Mesenchymal stem cell (in vitro differentiated cells and primary cell): ENCODE data around the gene FILIP1L.

Experiments
- DNase-seq: peaks from one replicate; pipeline ENCODE4 v3.0.0-alpha.2; 2013
- H2AFZ ChIP-seq: one replicate; pipeline ENCODE4 v1.6.1; 2013; ENCODE audit warnings: low read depth, mild to moderate bottlenecking, control low read depth, inconsistent platforms, low read length, moderate library complexity
- H2AK5ac ChIP-seq: 2 replicates; pipeline ENCODE4 v1.6.1; 2013; ENCODE audit warnings: low read length, moderate library complexity, mild to moderate bottlenecking, inconsistent platforms; ENCODE audit not compliant: severe bottlenecking
- H2BK120ac ChIP-seq: one replicate; pipeline ENCODE4 v1.6.1; 2013; ENCODE audit warnings: low read depth, mild to moderate bottlenecking, inconsistent platforms, low read length, moderate library complexity
- H2BK12ac ChIP-seq, 2 experiments: one replicate each; pipeline ENCODE4 v1.6.1; 2013; ENCODE audit warnings: inconsistent platforms in 2 of 2, low read length in 2 of 2, mild to moderate bottlenecking in 2 of 2, moderate library complexity in 2 of 2, control low read depth in 1 of 2
- H2BK15ac ChIP-seq: one replicate; pipeline ENCODE4 v1.6.1; 2013; ENCODE audit warnings: mild to moderate bottlenecking, low read depth, inconsistent platforms; ENCODE audit not compliant: poor library complexity, severe bottlenecking
- H2BK5ac ChIP-seq: 2 replicates; pipeline ENCODE4 v1.6.1; 2013; ENCODE audit warnings: low read depth, mild to moderate bottlenecking, low read length, control low read depth, inconsistent platforms; ENCODE audit not compliant: poor library complexity, severe bottlenecking
- H3K14ac ChIP-seq, 2 experiments: one replicate each; pipeline ENCODE4 v1.6.1; 2013; ENCODE audit warnings: inconsistent platforms in 2 of 2, low read length in 2 of 2, control low read depth in 1 of 2, mild to moderate bottlenecking in 1 of 2, moderate library complexity in 1 of 2
- H3K18ac ChIP-seq, 2 experiments: one replicate each; pipeline ENCODE4 v1.6.1; 2013; ENCODE audit warnings: inconsistent platforms in 2 of 2, low read length in 2 of 2, control low read depth in 1 of 2, low read depth in 1 of 2, mild to moderate bottlenecking in 1 of 2
- H3K23ac ChIP-seq, 2 experiments: one replicate each; pipeline ENCODE4 v1.6.1; 2013; ENCODE audit warnings: inconsistent platforms in 2 of 2, low read length in 2 of 2, mild to moderate bottlenecking in 2 of 2, moderate library complexity in 2 of 2, control low read depth in 1 of 2
- H3K27ac ChIP-seq: 2 replicates; pipeline ENCODE4 v1.5.1; 2013; ENCODE audit warnings: mild to moderate bottlenecking, moderate library complexity, low read length, control low read depth, inconsistent platforms; ENCODE audit not compliant: poor library complexity, severe bottlenecking
- H3K27me3 ChIP-seq, 2 experiments: 2 replicates each; pipeline versions ENCODE4 v1.6.1 to v1.7.0; 2013; ENCODE audit warnings: low read length in 2 of 2, mild to moderate bottlenecking in 2 of 2, moderate library complexity in 2 of 2, control low read depth in 1 of 2, inconsistent platforms in 1 of 2; ENCODE audit not compliant: control insufficient read depth in 1 of 2, insufficient read depth in 1 of 2
- H3K36me3 ChIP-seq, 2 experiments: 2 replicates each; pipeline versions ENCODE4 v1.6.1 to v1.7.0; 2013; ENCODE audit warnings: low read length in 2 of 2, control low read depth in 1 of 2, inconsistent platforms in 1 of 2, low read depth in 1 of 2, mild to moderate bottlenecking in 1 of 2; ENCODE audit not compliant: insufficient read depth in 2 of 2, control insufficient read depth in 1 of 2
- H3K4ac ChIP-seq, 2 experiments: one replicate each; pipeline ENCODE4 v1.6.1; 2013; ENCODE audit warnings: inconsistent platforms in 2 of 2, low read length in 2 of 2, mild to moderate bottlenecking in 2 of 2, moderate library complexity in 2 of 2, control low read depth in 1 of 2, low read depth in 1 of 2
- H3K4me1 ChIP-seq: 2 replicates; pipeline ENCODE4 v1.6.1; 2013; ENCODE audit warnings: low read depth, low read length, control low read depth; ENCODE audit not compliant: control insufficient read depth, insufficient read depth
- H3K4me2 ChIP-seq: 2 replicates; pipeline ENCODE4 v1.6.1; 2013; ENCODE audit warnings: low read length, mild to moderate bottlenecking, inconsistent platforms; ENCODE audit not compliant: poor library complexity, severe bottlenecking
- H3K4me3 ChIP-seq, 2 experiments: 2 replicates each; pipeline versions ENCODE4 v1.5.1 to v1.7.0; 2013; ENCODE audit warnings: low read length in 2 of 2, mild to moderate bottlenecking in 2 of 2, control low read depth in 1 of 2, low read depth in 1 of 2; ENCODE audit not compliant: insufficient read depth in 1 of 2
- H3K79me1 ChIP-seq: replicated peaks from 2 replicates; pipeline ENCODE4 v1.6.1; 2013; ENCODE audit warnings: mild to moderate bottlenecking, control low read depth, low read length, inconsistent platforms; ENCODE audit not compliant: poor library complexity, severe bottlenecking
- H3K9ac ChIP-seq: 2 replicates; pipeline ENCODE4 v1.7.0; 2013; ENCODE audit warnings: mild to moderate bottlenecking, low read length, moderate library complexity
- H3K9me3 ChIP-seq: 2 replicates; pipeline ENCODE4 v1.7.0; 2013; ENCODE audit warnings: mild to moderate bottlenecking, low read length; ENCODE audit not compliant: control insufficient read depth
- H4K8ac ChIP-seq: one replicate; pipeline ENCODE4 v1.6.1; 2013; ENCODE audit warnings: inconsistent platforms, mild to moderate bottlenecking, low read length, moderate library complexity
- H4K91ac ChIP-seq: one replicate; pipeline ENCODE4 v1.6.1; 2013; ENCODE audit warnings: mild to moderate bottlenecking, low read length, inconsistent platforms
- WGBS: methylation state at CpG from one replicate; pipeline ENCODE4 v1.1.7; 2013; ENCODE audit warnings: mixed read lengths; 5-methylcytosine and 5-hydroxymethylcytosine counted together

Gene FILIP1L

GRCh38 chr3:99859825-99860224, 254.5 kb downstream of the FILIP1L start:
- Histone ChIP-seq H3K36me3 (peaks cover 16 to 81% of the 10 kb centered on the region in 2 experiments), H4K91ac (no peak overlapping the region), H3K79me1 (peaks cover 7% of the 10 kb centered on the region), H3K4me3 (no peak overlapping the region), H3K27ac (peak overlapping the region; percentile 96), H3K14ac (no peak overlapping the region), H3K9ac (peak overlapping the region; percentile 83), H2BK15ac (no peak overlapping the region), H2BK5ac (no peak overlapping the region), H3K4ac (no peak overlapping the region), H3K9me3 (no peaks in the 10 kb centered on the region), H2BK12ac (no peak overlapping the region), H2AK5ac (no peak overlapping the region), H3K4me1 (peaks cover 8% of the 10 kb centered on the region), H4K8ac (no peak overlapping the region), H3K27me3 (no peaks in the 10 kb centered on the region), H2BK120ac (no peak overlapping the region), H3K23ac (no peak overlapping the region), H3K18ac (no peak overlapping the region), H3K4me2 (no peak overlapping the region), H2AFZ (no peak overlapping the region)
- peak; percentile 94 for DNase-seq
- 0% methylated on average over 1 of the region's 1 CpG for WGBS

- no peak overlapping the region for H2BK120ac ChIP-seq
- H2AK5ac ChIP-seq: no peak overlapping the region
- no peak overlapping the region for H4K8ac ChIP-seq
- H3K9ac ChIP-seq: peak overlapping the region; percentile 83
- no peak overlapping the region for H3K14ac ChIP-seq
- no peak overlapping the region for H2BK5ac ChIP-seq
- H3K9me3 ChIP-seq: no peaks in the 10 kb centered on the region
- H4K91ac ChIP-seq: no peak overlapping the region
- no peak overlapping the region for H2BK15ac ChIP-seq
- no peaks in the 10 kb centered on the region for H3K27me3 ChIP-seq
- DNase-seq: no peak
- H3K4ac ChIP-seq: no peak overlapping the region
- WGBS: 88% methylated on average over 1 of the region's 2 CpGs
- peak overlapping the region; percentile 56 for H3K27ac ChIP-seq
- no peak overlapping the region for H3K4me3 ChIP-seq
- H2BK12ac ChIP-seq: no peak overlapping the region
- H3K36me3 ChIP-seq: peaks cover 13 to 80% of the 10 kb centered on the region in 2 experiments
- H3K23ac ChIP-seq: no peak overlapping the region
- no peak overlapping the region for H2AFZ ChIP-seq
- H3K4me2 ChIP-seq: no peak overlapping the region
- peaks cover 7% of the 10 kb centered on the region for H3K79me1 ChIP-seq
- no peak overlapping the region for H3K18ac ChIP-seq
- peaks cover 8% of the 10 kb centered on the region for H3K4me1 ChIP-seq
Observed at GRCh38 chr3:99858469-99858868, 255.8 kb downstream of the FILIP1L start.

GRCh38 chr3:99857278-99857677, 257.0 kb downstream of the FILIP1L start:
- no peak overlapping the region for H2BK15ac ChIP-seq
- H3K18ac ChIP-seq: no peak overlapping the region
- H3K79me1 ChIP-seq: peaks cover 5% of the 10 kb centered on the region
- no peak overlapping the region for H3K4me2 ChIP-seq
- peaks cover 9 to 72% of the 10 kb centered on the region in 2 experiments for H3K36me3 ChIP-seq
- H3K9ac ChIP-seq: no peak overlapping the region
- WGBS: no CpG with 5 or more reads among the region's 1 CpG
- no peak overlapping the region for H4K91ac ChIP-seq
- H3K9me3 ChIP-seq: no peaks in the 10 kb centered on the region
- no peak overlapping the region for H3K23ac ChIP-seq
- no peak overlapping the region for H3K27ac ChIP-seq
- peaks cover 6% of the 10 kb centered on the region for H3K4me1 ChIP-seq
- H2AK5ac ChIP-seq: no peak overlapping the region
- no peak overlapping the region for H2BK120ac ChIP-seq
- no peak overlapping the region for H3K4me3 ChIP-seq
- no peak overlapping the region for H2BK12ac ChIP-seq
- no peak for DNase-seq
- H2AFZ ChIP-seq: no peak overlapping the region
- H2BK5ac ChIP-seq: no peak overlapping the region
- no peak overlapping the region for H4K8ac ChIP-seq
- no peaks in the 10 kb centered on the region for H3K27me3 ChIP-seq
- no peak overlapping the region for H3K4ac ChIP-seq
- H3K14ac ChIP-seq: no peak overlapping the region

- H4K91ac ChIP-seq: no peak overlapping the region
- WGBS: no CpG with 5 or more reads among the region's 3 CpGs
- no peak overlapping the region for H3K27ac ChIP-seq
- H3K9me3 ChIP-seq: no peaks in the 10 kb centered on the region
- peaks cover 9 to 69% of the 10 kb centered on the region in 2 experiments for H3K36me3 ChIP-seq
- H2BK5ac ChIP-seq: no peak overlapping the region
- H3K4me1 ChIP-seq: peaks cover 6% of the 10 kb centered on the region
- H3K4ac ChIP-seq: no peak overlapping the region
- H3K9ac ChIP-seq: no peak overlapping the region
- H3K4me3 ChIP-seq: no peak overlapping the region
- H2BK120ac ChIP-seq: no peak overlapping the region
- no peak overlapping the region for H2AK5ac ChIP-seq
- no peak overlapping the region for H2AFZ ChIP-seq
- H3K18ac ChIP-seq: no peak overlapping the region
- H3K27me3 ChIP-seq: no peaks in the 10 kb centered on the region
- no peak overlapping the region for H2BK12ac ChIP-seq
- H2BK15ac ChIP-seq: no peak overlapping the region
- H3K14ac ChIP-seq: no peak overlapping the region
- peaks cover 5% of the 10 kb centered on the region for H3K79me1 ChIP-seq
- H4K8ac ChIP-seq: no peak overlapping the region
- H3K4me2 ChIP-seq: no peak overlapping the region
- no peak for DNase-seq
- H3K23ac ChIP-seq: no peak overlapping the region
Observed at GRCh38 chr3:99856437-99857220, 257.7 kb downstream of the FILIP1L start.
